GM18907 (cell line): ENCODE results near the gene ADCY5.

Source experiments
- ATAC-seq: cut with Tn5 transposase; IDR thresholded peaks from one replicate; pipeline ENCODE4 v1.9.1; 2021; ENCODE audit warnings: mild to moderate bottlenecking, moderate library complexity; ENCODE audit not compliant: unreplicated experiment

ADCY5 gene

DNA sequence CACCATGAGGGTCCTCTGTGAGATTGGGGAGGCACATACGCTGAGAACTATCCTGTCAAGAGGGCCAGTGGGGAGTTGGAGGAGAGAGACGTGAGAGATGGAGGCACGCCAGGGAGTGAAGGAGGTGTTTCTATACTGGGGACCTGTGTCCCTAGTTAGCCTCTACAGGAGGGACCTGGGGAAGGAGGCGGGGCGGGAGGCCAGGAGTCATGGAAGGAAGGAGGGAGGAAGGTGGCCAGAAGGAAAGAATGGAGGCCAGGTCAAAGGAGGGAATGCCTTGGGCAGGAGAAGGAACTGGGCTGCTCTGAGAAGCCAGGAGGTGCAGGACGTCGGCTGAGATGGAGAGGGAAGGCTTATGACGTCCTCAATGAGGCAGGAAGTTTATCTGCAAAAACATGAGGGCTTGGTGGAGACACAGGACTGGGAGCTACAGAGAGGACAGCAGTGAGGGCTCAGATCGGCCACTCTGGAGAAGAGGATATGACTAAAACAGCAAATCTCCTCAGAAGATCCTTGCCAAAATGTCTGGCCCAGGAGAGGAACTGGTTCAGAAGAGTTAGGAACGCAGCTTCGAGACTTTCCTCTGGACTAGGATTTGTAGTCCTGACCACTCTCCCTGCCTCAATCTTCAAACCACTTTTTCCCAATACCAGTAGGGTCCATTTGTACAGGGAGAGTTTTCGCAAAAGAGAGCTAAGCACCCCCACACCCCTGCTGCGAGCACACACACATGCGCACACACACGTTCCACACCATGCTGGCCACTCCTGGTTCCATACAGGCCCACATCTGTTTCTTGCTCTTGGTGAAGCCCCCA is 59.9 kb downstream of the ADCY5 start:
- ATAC-seq, result no peak

DNA sequence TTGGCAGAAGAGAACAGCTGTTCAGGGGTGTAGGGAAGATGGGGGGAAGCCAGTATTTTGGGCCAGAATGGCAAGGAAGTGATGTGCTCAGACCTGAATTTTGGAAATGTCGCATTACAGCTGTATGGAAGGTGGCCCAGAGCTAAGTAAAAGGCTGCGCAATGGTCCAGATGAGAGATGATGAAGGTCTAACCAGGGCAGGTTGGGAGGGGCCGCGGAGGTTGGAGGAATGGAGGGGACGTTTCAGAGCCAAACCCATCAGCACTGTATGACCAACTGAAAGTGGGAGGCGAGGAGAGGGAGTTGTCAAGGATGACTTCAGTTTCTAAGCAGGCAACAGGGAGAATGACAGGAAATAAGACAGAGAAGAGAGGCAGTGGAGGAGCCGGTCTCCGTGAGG is 60.8 kb downstream of the ADCY5 start:
- no peak for ATAC-seq

DNA sequence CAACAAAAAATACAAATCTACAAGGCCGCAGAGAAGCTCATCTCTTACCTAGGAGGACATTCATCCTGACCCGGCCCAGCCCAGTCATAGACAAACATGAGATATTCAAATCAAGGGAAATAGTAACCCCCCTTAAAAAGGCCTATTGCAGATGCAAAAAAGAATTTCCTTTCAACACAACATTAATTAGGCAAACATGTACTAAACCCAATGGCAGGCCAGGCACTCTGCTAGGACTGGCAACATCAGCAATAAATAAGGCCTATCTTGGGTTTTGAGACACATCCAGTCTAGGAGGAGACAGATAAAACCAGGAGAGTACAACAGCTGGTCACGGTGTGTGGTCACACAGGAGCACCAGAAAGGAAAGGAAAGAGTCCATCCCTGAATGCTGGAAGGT is 61.4 kb downstream of the ADCY5 start:
- ATAC-seq, result no peak

DNA sequence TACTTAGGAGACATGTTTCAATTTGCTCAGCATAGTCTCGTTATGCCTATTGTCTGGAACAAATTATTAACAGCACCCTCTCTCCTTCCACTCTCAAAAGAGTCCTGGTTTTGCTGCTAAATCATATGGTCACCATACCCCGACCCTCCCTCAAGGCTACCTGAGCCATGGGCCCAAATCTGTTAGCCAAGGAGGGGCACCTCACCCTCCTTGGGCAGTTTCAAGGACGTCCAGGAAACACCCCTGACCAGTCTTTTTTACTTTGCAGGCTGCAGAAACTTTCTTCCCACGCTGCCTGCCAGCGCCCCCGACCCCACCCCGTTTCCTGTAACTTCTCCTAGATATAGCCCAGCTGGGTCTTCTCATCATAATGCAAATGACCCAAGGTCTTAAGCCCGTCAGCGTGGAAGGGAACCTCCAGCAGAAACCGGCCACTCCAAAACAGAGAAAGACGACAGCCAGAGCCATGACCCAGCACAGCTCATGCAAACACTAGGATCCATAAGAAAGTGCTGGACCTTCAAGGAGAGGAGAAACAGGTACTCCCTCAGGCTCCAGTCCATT is 62.3 kb downstream of the ADCY5 start:
- ATAC-seq, result no peak

DNA sequence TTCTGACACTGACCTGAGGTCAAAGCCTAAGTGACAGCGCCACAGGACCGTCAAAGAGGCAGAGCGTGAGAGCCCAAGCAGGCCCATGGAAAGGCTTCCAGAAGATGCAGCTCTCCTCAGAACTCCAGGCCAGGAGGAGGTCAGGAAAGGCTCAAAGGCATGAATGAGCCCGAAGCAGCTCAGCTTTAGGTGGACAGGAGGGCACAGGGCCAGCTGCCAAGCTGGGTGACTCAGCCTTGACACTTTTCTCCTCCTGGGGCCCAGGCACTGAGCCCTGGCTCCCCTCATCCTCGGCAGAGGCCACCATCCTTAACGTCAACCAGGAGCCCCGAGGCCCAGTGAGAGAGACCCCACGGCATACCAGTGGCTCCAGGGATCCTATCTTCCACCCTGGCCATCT is 62.9 kb downstream of the ADCY5 start:
- ATAC-seq, result no peak

DNA sequence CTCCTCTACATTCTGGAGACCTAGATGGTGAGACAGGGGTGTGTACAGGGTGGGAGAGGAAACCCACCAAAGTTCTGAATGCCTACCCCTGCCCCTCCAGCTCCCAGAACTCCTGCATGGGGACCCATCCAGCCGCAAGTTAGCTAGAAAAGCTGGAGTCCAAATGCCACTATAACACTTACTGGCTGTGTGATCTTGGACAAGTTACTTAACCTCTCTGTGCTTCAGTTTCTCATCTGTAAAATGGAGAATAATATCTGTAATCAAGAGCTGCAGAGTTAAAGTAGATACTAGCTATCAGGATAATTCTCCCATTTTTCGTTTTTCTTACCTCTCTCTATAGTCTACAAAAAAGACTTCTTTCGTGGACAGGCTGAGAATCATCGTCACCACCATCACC is 63.4 kb downstream of the ADCY5 start:
- ATAC-seq, result no peak

DNA sequence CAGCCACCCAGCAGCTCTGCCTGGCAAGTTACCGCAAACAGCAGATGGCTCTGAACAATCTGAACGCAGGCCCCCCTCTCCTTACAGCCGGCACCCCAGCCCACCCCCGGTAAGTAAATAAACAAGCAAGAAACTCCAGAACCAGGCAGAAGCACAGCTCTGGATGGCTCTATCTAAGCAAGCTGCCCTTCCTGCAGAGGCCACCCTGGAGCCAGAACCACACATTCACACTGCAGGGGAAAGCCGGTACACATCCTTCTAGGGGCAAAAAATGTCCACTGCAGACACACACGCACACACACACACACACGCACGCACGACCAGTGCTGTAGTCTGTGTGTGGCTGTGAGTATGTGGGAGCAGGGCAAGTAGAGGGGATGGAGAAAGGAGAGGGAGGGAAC is 63.9 kb downstream of the ADCY5 start:
- no peak for ATAC-seq

DNA sequence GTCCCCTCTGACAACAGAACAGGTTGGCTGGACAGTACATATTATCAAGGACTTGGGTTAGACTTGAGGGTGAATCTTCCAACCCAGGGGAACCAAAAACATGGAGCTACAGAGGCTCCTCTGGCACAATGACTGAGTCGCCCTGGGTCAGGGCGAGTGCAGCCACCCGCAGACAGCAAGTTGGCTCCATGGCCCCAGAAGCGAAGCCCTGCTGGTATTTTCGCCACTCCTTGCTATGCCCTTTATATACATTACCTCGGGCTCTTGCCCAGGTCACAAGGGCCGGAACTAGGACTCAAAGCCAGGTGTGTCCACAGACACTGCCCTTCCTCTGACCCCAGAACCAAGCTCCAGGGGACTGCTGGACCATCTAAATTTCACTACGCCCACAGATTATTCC is 64.6 kb downstream of the ADCY5 start:
- ATAC-seq, result no peak

DNA sequence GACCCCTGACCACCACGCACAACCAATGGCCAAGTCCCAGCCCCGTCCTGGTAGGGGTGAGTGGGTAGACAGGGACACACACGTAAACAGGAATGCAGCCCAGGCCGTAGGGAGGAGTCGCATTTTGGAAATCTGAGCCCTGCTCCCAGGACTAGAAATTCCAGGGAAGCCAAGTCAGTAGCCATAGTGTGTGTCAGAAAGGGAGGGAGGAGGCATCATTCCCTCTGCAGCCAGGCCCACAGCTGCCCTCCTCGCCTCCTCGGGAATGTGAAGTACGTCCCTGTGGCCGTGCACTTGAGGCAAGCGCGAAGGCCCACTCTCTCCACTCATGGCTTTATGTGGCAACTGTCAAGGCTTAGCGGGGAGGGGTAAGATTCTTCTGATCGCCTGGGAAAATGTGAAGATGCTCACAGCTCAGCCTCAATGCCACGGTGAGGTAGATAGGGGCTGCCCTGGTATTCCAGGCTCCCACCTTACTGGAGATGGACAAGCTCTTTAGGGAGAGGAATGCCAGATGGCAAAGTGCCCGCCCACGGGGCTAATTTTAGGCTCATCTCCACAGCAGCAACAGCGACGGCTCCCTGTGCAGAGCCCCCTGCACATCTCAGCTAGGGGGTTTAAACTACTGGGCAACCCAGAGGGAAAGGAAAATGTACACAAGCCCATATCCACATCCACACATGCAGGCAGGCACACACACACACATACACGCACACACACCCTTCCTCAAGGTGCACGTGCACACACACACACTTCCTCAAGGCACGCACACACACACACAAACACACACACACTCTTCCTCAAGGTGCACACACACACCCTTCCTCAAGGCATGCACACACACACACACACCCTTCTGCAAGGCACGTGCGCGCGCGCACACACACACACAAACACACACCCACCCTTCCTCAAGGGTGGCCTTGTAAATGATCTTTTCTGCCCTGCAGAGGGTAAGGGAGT is 65.5 kb downstream of the ADCY5 start:
- no peak for ATAC-seq

DNA sequence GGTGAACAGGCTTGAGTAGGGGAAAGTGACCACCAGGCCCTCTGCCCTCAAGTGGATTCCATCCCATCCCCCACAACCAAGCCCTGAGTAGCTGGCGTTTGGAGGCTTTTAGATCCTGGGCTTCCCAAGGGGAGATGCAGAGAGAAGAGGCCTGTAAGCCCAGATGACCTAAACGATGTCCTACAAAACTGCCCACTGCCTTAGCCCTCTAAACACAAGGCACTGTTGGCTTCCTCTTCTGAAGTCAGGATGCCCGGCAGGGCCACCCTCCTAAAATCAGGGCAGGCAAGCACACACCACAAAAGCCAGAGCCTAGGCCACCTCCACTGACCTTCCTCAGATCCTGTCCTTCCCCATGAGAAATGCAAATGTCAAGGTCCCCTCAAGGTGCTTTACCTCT is 68.6 kb downstream of the ADCY5 start:
- no peak for ATAC-seq

DNA sequence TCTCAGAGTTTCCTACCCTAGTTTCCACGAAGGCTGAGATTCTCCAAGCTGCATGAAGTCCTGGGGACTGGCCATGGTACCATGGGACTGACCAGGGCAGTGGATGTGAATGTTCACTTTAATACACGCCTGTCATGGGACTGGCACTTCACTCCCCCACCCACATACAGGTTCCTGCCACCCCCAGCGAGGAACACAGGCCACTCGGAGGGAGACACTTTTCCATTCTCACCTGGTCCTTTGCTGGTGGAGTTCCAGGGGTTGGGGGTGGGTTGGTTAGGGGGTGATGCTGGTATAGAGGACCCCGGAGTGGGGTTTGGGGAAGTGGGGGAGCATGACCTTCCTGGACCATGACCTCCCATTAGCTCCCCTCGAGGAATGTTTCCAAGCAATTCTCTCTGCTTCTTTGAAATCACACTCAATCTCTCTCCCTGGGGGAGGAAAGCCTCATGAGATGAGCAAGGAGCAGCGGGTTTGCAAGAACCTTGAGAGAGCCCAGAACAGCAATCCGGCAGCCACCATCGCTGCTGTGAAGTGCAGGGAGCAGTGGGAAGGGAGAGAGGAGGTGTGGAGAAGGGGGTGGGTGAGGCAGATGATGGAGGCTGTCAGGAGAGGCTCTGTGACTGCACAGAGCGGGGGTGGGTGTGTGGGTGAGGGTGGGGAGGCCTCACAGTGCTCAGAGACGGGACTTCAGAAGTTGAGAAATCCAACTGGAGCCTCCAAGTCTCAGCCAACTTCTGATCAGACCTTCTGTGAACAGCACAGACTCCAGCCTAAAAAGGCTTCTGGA is 69.7 kb downstream of the ADCY5 start:
- no peak for ATAC-seq

DNA sequence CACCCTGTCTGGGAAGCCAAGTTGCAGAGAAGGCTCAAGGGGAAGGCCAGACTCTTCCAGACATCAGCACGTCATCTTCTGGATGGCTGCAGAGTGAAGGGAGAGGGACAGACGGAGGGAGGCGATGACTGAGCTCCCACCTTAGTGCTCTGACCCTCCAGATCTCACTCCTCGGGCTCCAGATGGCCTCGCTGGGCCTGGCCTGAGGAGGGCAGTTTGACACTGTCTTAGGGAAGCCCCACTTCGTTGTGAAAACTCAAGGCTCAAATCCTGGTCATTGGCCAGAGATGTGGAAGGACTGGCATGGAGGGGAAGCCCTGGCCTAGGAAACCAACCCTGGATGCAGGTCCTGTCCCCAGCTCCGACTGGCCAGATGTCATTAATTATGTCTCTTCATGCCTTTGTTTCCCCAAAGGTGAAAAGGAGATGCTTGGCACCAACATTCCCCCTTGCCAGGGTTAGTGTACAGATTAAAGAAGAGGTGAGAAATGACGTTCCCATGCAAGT is 70.4 kb downstream of the ADCY5 start:
- no peak for ATAC-seq

DNA sequence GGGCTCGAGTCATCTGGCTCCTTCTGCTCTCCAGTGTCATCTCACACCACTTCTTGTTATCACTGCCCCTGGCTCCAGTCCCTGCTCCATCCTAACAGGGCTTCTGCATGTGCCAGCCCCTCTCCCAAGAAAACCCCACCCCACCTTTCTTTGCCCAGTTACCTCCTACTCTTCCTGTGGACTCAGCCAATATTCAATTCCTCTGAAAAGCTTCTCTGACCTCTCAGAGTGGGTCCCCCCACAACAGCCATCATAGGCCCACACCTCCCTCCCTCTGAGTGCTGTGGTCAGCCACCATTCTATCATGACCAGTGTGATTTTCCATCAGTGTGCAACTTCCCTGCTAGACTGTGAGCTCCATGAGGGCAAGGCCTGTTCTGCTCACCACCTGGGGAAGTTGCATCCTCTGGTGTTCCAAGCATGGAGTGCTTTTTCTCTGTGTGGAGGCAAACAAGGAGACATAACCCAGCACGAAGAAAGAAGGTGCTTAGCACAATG is 71.6 kb downstream of the ADCY5 start:
- ATAC-seq, result no peak

DNA sequence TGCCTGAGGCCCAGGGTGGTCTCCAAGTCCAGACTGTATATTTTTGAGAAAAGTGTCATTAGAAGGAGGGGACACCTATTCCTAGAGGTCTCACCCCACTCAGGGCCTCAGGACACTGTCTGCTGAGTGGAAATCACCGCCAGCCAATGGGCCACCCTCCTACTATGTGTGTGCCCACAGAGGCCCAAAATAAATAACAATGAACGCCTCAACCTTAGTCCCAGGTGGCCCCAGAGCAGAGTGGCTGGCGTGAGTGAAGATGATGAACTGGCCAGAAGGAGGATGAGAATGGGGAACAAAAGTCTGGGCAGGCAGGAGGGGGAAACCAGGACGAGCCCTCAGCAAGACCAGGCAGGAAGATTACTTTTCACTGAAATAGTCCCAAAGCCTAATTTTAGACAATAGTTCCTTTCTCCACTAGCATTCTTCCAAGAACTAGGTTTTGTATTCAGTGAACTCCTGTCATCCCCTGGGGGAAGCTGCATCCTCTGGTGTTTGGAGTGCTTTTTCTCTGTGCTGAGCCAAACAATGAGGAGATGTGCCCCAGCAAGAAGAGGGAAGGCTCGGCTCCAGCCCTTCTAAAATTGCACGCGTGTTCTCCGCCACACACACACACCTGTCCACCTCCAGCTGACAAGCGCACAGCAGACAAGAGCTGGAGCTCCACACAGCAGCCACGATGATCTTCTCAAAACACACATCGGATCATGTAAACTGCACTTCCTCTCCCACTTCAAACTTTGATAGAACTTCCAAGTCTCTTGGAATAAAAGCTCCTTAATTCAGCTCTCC is 72.2 kb downstream of the ADCY5 start:
- ATAC-seq, result no peak

DNA sequence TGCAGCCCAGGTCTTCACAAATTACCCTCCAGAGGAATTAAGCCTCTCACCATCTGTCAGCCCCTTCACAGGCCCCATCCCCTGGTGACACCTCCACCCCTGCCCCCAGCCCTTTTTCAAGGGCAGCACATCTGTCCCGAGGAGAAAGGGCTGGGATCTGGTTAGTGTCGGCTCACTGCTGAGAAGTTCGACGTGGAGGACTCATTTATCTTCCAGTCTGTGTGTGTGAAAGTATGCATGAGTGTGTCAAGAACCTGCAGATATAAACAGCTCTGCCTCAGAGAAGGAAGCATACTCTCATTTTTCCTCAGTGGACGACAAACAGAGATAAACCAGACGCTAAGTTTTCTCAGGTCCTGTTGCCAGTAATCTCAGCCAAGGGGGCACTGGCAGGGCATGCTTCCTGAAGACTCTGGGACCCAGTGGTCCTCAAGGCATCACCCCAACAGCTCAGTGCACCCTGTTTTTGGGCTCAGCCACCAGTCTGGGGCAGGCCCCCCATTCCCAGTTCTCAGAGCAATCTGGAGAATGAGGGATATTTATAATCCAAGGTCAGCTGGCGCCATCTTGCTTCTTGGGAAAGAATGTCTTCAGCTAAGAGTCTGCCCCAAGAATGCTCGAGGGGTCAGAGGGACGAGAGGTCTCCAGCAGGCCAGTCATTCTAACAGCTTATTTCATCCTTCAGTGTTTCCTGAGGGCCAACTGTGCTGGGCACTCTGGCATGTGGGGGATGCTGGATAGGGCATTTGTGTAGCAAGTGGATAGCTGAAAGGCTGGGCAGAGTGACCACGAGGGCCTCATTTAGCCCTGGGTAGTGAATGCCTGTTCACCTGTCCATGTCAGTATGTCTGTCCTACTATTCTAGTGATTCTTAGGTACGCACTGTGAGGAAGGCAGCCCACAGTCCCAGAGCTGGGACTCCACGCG is 73.6 kb downstream of the ADCY5 start:
- no peak for ATAC-seq

DNA sequence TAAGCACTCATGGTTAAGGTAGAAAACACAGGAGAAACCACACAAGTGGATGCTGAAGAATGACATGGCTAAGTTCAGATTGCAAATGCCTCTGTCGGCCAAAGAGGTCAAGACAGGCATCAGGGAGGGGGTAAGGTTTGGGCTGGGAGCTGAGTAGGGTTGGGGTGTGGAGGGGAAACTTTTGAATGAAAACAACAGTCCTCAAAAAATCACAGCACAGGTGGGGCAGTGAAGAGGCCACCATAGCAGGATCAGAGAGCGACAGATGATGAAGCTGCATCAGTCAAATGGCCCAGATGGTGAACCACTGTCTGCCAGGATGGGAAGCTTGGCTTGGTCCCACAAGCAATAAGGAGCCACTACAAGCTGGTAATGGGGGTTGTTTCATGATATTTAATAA is 74.9 kb downstream of the ADCY5 start:
- ATAC-seq, result no peak

DNA sequence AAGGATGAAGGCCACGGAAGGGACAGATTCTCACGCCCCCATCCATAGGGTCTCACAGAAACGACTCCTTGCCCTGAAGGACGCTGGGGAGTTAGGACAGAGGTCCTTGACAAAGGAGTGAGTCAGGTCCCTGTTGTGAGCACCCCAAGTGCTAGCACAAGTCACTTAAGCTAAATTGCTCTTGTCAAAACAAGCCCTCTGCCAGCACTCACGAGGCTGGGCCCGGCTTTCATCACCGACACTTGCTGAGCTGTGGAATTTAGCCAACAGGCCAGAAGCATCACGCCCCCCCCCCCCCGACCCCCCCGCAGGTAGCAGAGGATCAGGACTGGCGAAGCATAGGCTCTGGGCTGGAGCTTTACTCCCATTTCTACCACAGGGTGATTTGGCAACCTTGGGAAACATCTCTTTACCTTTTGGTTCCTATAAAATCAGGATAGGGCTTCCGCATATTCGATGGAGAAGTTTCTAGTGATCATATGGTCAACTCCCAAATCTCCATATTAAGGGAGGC is 75.4 kb downstream of the ADCY5 start:
- ATAC-seq, result no peak

DNA sequence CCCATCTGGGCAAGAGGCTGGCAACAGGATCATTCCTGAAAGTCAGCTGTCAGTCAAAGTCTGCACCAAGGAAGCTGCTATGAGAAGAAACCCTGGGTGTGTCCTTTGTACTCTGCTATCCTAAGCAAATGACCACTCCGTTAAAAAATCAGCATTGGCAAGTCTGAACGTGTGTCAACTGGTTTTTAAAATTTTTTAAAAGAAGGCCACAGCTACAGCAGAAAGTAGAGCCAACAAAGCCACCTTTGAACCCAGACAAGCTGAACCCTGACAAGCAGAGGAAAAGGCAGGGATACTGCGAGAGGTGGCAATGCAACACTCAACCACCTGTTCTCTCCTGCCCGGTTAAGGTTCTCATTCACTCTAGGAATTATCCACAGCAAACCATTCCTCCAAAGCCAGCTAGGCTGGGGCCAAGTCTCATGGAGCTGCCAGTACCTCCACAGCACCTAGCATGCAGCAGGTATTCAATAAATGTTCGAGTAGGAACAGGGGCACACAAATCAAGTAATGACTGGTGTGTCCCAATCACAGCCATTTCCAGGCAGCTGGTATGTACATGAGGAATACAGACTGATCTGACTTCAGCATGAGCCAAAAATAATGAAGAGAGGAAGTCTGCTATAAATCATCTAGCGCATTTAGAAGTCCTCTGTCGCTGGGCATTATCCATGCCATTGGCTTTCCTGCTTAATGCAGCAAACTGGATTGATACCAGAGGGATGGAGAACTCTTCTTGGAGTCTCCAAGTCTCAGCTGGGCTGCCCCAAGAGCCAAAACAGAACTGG is 76.0 kb downstream of the ADCY5 start:
- no peak for ATAC-seq
